ENCODE data around the gene RAB11FIP3.

DNA sequence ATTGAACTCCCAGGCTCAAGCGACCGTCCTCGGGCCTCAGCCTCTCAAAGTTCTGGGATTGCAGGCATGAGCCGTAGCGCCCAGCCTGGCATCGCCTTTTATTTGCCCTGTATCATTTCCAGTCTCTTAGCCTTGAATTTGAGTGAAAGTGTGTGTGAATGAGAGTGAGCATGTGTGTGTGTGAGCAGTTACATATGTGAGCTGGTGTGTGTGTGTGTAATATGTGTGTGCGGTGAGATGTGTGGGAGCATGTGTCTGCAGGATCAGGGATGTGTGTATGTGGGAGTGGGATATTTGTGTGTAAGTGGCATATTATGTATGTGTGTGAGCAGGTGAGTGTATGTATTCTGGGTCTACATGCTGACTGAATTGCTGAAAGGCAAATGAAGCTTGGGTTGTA lies 5.5 kb downstream of the RAB11FIP3 start:
- TF ChIP-seq, protein P1, sequence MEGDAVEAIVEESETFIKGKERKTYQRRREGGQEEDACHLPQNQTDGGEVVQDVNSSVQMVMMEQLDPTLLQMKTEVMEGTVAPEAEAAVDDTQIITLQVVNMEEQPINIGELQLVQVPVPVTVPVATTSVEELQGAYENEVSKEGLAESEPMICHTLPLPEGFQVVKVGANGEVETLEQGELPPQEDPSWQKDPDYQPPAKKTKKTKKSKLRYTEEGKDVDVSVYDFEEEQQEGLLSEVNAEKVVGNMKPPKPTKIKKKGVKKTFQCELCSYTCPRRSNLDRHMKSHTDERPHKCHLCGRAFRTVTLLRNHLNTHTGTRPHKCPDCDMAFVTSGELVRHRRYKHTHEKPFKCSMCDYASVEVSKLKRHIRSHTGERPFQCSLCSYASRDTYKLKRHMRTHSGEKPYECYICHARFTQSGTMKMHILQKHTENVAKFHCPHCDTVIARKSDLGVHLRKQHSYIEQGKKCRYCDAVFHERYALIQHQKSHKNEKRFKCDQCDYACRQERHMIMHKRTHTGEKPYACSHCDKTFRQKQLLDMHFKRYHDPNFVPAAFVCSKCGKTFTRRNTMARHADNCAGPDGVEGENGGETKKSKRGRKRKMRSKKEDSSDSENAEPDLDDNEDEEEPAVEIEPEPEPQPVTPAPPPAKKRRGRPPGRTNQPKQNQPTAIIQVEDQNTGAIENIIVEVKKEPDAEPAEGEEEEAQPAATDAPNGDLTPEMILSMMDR (IDR thresholded peaks at IDR 0.05), result no peak
- no peak for TF ChIP-seq EP300 (IDR thresholded peaks at IDR 0.05)

Measured in ovary (tissue), 3 donors.